Gastroesophageal sphincter (tissue), 4 donors: Measurements from ENCODE around the gene THSD7A. TPM values are rescaled to one million over a fixed set of nuclear protein-coding genes. Genes with fewer than 3 reads are reported as not detected.

Source experiments
- ATAC-seq: fragments of 150-250 bp; one replicate; pipeline ENCODE4 v1.9.1; 2016; ENCODE audit warnings: mild to moderate bottlenecking, moderate library complexity
- H3K27ac ChIP-seq, 4 donors: fragments of 200-600 bp; sonication (generic) in 3 of 4; 1 replicate in 3 of 4; 2 replicates in 1 of 4; pipeline ENCODE4 v1.5.1; 2016 to 2019
- H3K27me3 ChIP-seq: fragments of 200-600 bp; sonication (generic); one replicate; pipeline ENCODE4 v1.5.1; 2019
- H3K36me3 ChIP-seq, 2 donors: fragments of 200-600 bp; sonication (generic); one replicate each; pipeline ENCODE4 v1.5.1; 2019; ENCODE audit warnings: control low read depth in 1 of 2
- H3K4me1 ChIP-seq, 3 donors: fragments of 200-600 bp; sonication (generic); 1 replicate in 2 of 3; 2 replicates in 1 of 3; pipeline ENCODE4 v1.5.1; 2016 to 2019; ENCODE audit warnings: control low read depth in 2 of 3
- H3K4me3 ChIP-seq, 2 donors: fragments of 200-600 bp; sonication (generic); one replicate each; pipeline ENCODE4 v1.5.1; 2019; ENCODE audit warnings: mild to moderate bottlenecking in 1 of 2, moderate library complexity in 1 of 2
- H3K9me3 ChIP-seq, 3 donors: fragments of 200-600 bp; sonication (generic); one replicate each; pipeline ENCODE4 v1.5.1; 2017 to 2019; ENCODE audit warnings: control low read depth in 2 of 3
- CTCF ChIP-seq, 4 experiments: fragments of 200-600 bp in 2 of 4; fragments of 450-650 bp in 2 of 4; sonication (generic) in 1 of 4; IDR thresholded peaks; one replicate each; pipeline ENCODE4 v1.5.1; 2017 to 2019; ENCODE audit warnings: antibody characterized with exemption in 4 of 4, mild to moderate bottlenecking in 2 of 4, moderate library complexity in 2 of 4
- EP300 ChIP-seq: sonication (generic); formaldehyde crosslinking; IDR thresholded peaks from one replicate; pipeline ENCODE4 v1.6.1; 2017; ENCODE audit warnings: antibody characterized with exemption, mild to moderate bottlenecking
- POLR2A ChIP-seq, 2 donors: fragments of 450-650 bp; IDR thresholded peaks; one replicate each; pipeline ENCODE4 v1.6.1; 2017; ENCODE audit warnings: antibody characterized with exemption in 2 of 2, mild to moderate bottlenecking in 2 of 2, moderate library complexity in 1 of 2
- POLR2AphosphoS5 ChIP-seq: sonication (generic); formaldehyde crosslinking; IDR thresholded peaks from one replicate; pipeline ENCODE4 v1.6.1; 2017; ENCODE audit warnings: antibody characterized with exemption
- WGBS, 2 donors: methylation state at CpG; one replicate each; pipeline ENCODE4 v1.1.5; 2018; ENCODE audit warnings: low coverage in 1 of 2; 5-methylcytosine and 5-hydroxymethylcytosine counted together
- total RNA-seq, 4 donors: library from RNA; depleted of rRNA; stranded (reverse); fragments of >200 nt; gene quantifications; one replicate each; pipeline ENCODE4 v1.1.0, GENCODE V29; 2016

The THSD7A gene
- total RNA-seq, 4 donors from 2014 or later, result 2.9 to 6.2 (median 3.9) TPM

- Histone ChIP-seq H3K27ac (no peak overlapping the region), H3K9me3 (no peaks in the 10 kb centered on the region), H3K4me3 (no peak overlapping the region), H3K36me3 (no peaks in the 10 kb centered on the region), H3K27me3 (no peaks in the 10 kb centered on the region), H3K4me1 (no peaks in the 10 kb centered on the region)
- no peak for ATAC-seq
- 74 to 81% methylated on average over 2 of the region's 2 CpGs for WGBS, 2 donors
- TF ChIP-seq EP300, result no peak
- TF ChIP-seq POLR2A (IDR thresholded peaks at IDR 0.05), result no peak
These were observed 164.2 kb downstream of the THSD7A start for GRCh38 chr7:11667810-11668185.

- no peak for ATAC-seq
- WGBS, 2 donors, result 88 to 89% methylated on average over 7 of the region's 7 CpGs
- no peaks in the 10 kb centered on the region for H3K36me3 ChIP-seq
- no peak for TF ChIP-seq POLR2AphosphoS5
- H3K27ac ChIP-seq, result no peak overlapping the region
- H3K4me1 ChIP-seq, result no peaks in the 10 kb centered on the region
- no peaks in the 10 kb centered on the region for H3K9me3 ChIP-seq
- no peaks in the 10 kb centered on the region for H3K27me3 ChIP-seq
- H3K4me3 ChIP-seq, result no peak overlapping the region
These were observed 164.8 kb downstream of the THSD7A start for GRCh38 chr7:11667071-11667809.

GRCh38 chr7:11665357-11665756, 166.6 kb downstream of the THSD7A start:
- H3K27me3 ChIP-seq, result no peaks in the 10 kb centered on the region
- 86 to 100% methylated on average over 1 to 3 of the region's 3 CpGs for WGBS, 2 donors
- H3K4me3 ChIP-seq, result no peak overlapping the region
- H3K36me3 ChIP-seq, result no peaks in the 10 kb centered on the region
- no peaks in the 10 kb centered on the region for H3K9me3 ChIP-seq
- H3K27ac ChIP-seq, result no peak overlapping the region
- H3K4me1 ChIP-seq, result no peaks in the 10 kb centered on the region
- TF ChIP-seq POLR2A (IDR thresholded peaks at IDR 0.05) (no peak), EP300 (no peak), POLR2AphosphoS5 (no peak), CTCF (IDR thresholded peaks at IDR 0.05) (no peak)
- no peak for ATAC-seq

- no peak overlapping the region for H3K4me3 ChIP-seq
- no peaks in the 10 kb centered on the region for H3K4me1 ChIP-seq
- TF ChIP-seq POLR2A (IDR thresholded peaks at IDR 0.05) (no peak), POLR2AphosphoS5 (no peak), EP300 (no peak), CTCF (IDR thresholded peaks at IDR 0.05) (no peak)
- no peak overlapping the region for H3K27ac ChIP-seq
- 100% methylated on average over 1 of the region's 1 CpG for WGBS, 2 donors
- H3K36me3 ChIP-seq, result no peaks in the 10 kb centered on the region
- no peaks in the 10 kb centered on the region for H3K27me3 ChIP-seq
- no peak for ATAC-seq
- H3K9me3 ChIP-seq, result no peaks in the 10 kb centered on the region
These were observed 176.4 kb downstream of the THSD7A start for GRCh38 chr7:11655642-11656041.

- Histone ChIP-seq H3K27ac (no peak overlapping the region), H3K4me3 (no peak overlapping the region), H3K36me3 (no peaks in the 10 kb centered on the region), H3K4me1 (no peaks in the 10 kb centered on the region), H3K27me3 (no peaks in the 10 kb centered on the region), H3K9me3 (no peaks in the 10 kb centered on the region)
- no peak for TF ChIP-seq POLR2A (IDR thresholded peaks at IDR 0.05)
- TF ChIP-seq EP300, result no peak
- no peak for TF ChIP-seq CTCF (IDR thresholded peaks at IDR 0.05)
- TF ChIP-seq POLR2AphosphoS5, result no peak
- ATAC-seq, result no peak
These were observed 176.8 kb downstream of the THSD7A start for GRCh38 chr7:11655163-11655562.

- Histone ChIP-seq H3K4me1 (no peaks in the 10 kb centered on the region), H3K27me3 (no peaks in the 10 kb centered on the region), H3K9me3 (no peaks in the 10 kb centered on the region), H3K27ac (no peak overlapping the region), H3K4me3 (no peak overlapping the region), H3K36me3 (no peaks in the 10 kb centered on the region)
- TF ChIP-seq CTCF (IDR thresholded peaks at IDR 0.05), result no peak
- TF ChIP-seq POLR2A (IDR thresholded peaks at IDR 0.05), result no peak
- no peak for TF ChIP-seq POLR2AphosphoS5
- TF ChIP-seq EP300, result no peak
- no peak for ATAC-seq
- 93 to 100% methylated on average over 2 to 3 of the region's 3 CpGs for WGBS, 2 donors
These were observed 181.5 kb downstream of the THSD7A start for GRCh38 chr7:11650500-11650899.
